ENCODE results near the gene GRAP. TPM values are rescaled to one million over a fixed set of nuclear protein-coding genes. Genes with fewer than 3 reads are reported as not detected.
"Not testable (repeated sequence)": the region's sequence is repeated elsewhere in the genome, so short reads cannot be mapped to it uniquely, and the experiment has no call there.

GRAP gene
- total and polyA plus RNA-seq, 2 experiments from 2014 or later = 0.54 TPM; not detected in 1

- no peaks in the 10 kb centered on the region for H3K9me2 ChIP-seq (replicated peaks; ENCODE audit: insufficient read depth)
- WGBS (ENCODE audit: low lambda C conversion rate, missing lambda C conversion rate) = 93% methylated on average over 5 of the region's 5 CpGs
- no peaks in the 10 kb centered on the region for H3K27me3 ChIP-seq
- H3K4me3 ChIP-seq = no peak overlapping the region
- no peaks in the 10 kb centered on the region for H4K20me1 ChIP-seq (ENCODE audit: insufficient read depth, poor library complexity, severe bottlenecking)
- H3K36me3 ChIP-seq (replicated peaks; ENCODE audit: insufficient read depth, low read depth) = no peaks in the 10 kb centered on the region
- H3K4me2 ChIP-seq = no peak overlapping the region
- no peaks in the 10 kb centered on the region for H3K79me2 ChIP-seq
- TF ChIP-seq EZH2 (IDR thresholded peaks at IDR 0.05; ENCODE audit: borderline replicate concordance) (no peak), EZH2phosphoT487 (IDR thresholded peaks at IDR 0.05; ENCODE audit: low read depth, severe bottlenecking, unreplicated experiment) (no peak), CTCF (IDR thresholded peaks at IDR 0.05; ENCODE audit: poor library complexity) (no peak)
- H3K9me3 ChIP-seq (ENCODE audit: low read depth) = no peaks in the 10 kb centered on the region
- no peak overlapping the region for H2AFZ ChIP-seq
- DNase-seq (ENCODE audit: low spot score) = no peak
- H3K4me1 ChIP-seq (ENCODE audit: insufficient read depth) = no peaks in the 10 kb centered on the region
- no peak overlapping the region for H3K27ac ChIP-seq
Observed at GRCh38 chr17:19022128-19022527, 24.6 kb downstream of the GRAP start.

- 97% methylated on average over 24 of the region's 24 CpGs for WGBS (ENCODE audit: low lambda C conversion rate, missing lambda C conversion rate)
- H2AFZ ChIP-seq = no peak overlapping the region
- no peak for DNase-seq (ENCODE audit: low spot score)
- H3K36me3 ChIP-seq (replicated peaks; ENCODE audit: insufficient read depth, low read depth) = no peaks in the 10 kb centered on the region
- no peaks in the 10 kb centered on the region for H3K4me1 ChIP-seq (ENCODE audit: insufficient read depth)
- TF ChIP-seq EZH2 (IDR thresholded peaks at IDR 0.05; ENCODE audit: borderline replicate concordance) (no peak), EZH2phosphoT487 (IDR thresholded peaks at IDR 0.05; ENCODE audit: low read depth, severe bottlenecking, unreplicated experiment) (no peak), CTCF (IDR thresholded peaks at IDR 0.05; ENCODE audit: poor library complexity) (no peak)
- H3K79me2 ChIP-seq = no peaks in the 10 kb centered on the region
- no peak overlapping the region for H3K4me3 ChIP-seq
- no peaks in the 10 kb centered on the region for H3K9me2 ChIP-seq (replicated peaks; ENCODE audit: insufficient read depth)
- H3K27me3 ChIP-seq = no peaks in the 10 kb centered on the region
- no peak overlapping the region for H3K4me2 ChIP-seq
- no peaks in the 10 kb centered on the region for H4K20me1 ChIP-seq (ENCODE audit: insufficient read depth, poor library complexity, severe bottlenecking)
- no peak overlapping the region for H3K27ac ChIP-seq
- no peaks in the 10 kb centered on the region for H3K9me3 ChIP-seq (ENCODE audit: low read depth)
Observed at GRCh38 chr17:19021622-19022083, 25.1 kb downstream of the GRAP start.

GRCh38 chr17:19021011-19021621, 25.6 kb downstream of the GRAP start:
- H3K4me1 ChIP-seq (ENCODE audit: insufficient read depth); DNase-seq (ENCODE audit: low spot score); H3K79me2 ChIP-seq; H3K36me3 ChIP-seq (replicated peaks; ENCODE audit: insufficient read depth, low read depth); H3K27ac ChIP-seq; H4K20me1 ChIP-seq (ENCODE audit: insufficient read depth, poor library complexity, severe bottlenecking); H3K9me3 ChIP-seq (ENCODE audit: low read depth); H3K27me3 ChIP-seq; H3K4me2 ChIP-seq; H3K4me3 ChIP-seq; H3K9me2 ChIP-seq (replicated peaks; ENCODE audit: insufficient read depth); H2AFZ ChIP-seq: not testable (repeated sequence)
- 89% methylated on average over 7 of the region's 7 CpGs for WGBS (ENCODE audit: low lambda C conversion rate, missing lambda C conversion rate)

- no peak for DNase-seq (ENCODE audit: low spot score)
- TF ChIP-seq EZH2 (IDR thresholded peaks at IDR 0.05; ENCODE audit: borderline replicate concordance) = no peak
- 93% methylated on average over 3 of the region's 3 CpGs for WGBS (ENCODE audit: low lambda C conversion rate, missing lambda C conversion rate)
Observed at GRCh38 chr17:19020016-19020415, 26.7 kb downstream of the GRAP start.

More at GRCh38 chr17:19020016-19020415, 26.7 kb downstream of the GRAP start:
- Histone ChIP-seq H3K36me3 (replicated peaks; ENCODE audit: insufficient read depth, low read depth) (no peaks in the 10 kb centered on the region), H3K4me2 (no peak overlapping the region), H2AFZ (no peak overlapping the region), H3K4me3 (no peak overlapping the region), H3K4me1 (ENCODE audit: insufficient read depth) (no peaks in the 10 kb centered on the region), H3K9me3 (ENCODE audit: low read depth) (no peaks in the 10 kb centered on the region), H4K20me1 (ENCODE audit: insufficient read depth, poor library complexity, severe bottlenecking) (no peaks in the 10 kb centered on the region), H3K27me3 (no peaks in the 10 kb centered on the region), H3K79me2 (no peaks in the 10 kb centered on the region), H3K27ac (no peak overlapping the region), H3K9me2 (replicated peaks; ENCODE audit: insufficient read depth) (no peaks in the 10 kb centered on the region)
